ENCODE results near the gene OLFML2A. TPM values are rescaled to one million over a fixed set of nuclear protein-coding genes. Genes with fewer than 3 reads are reported as not detected.

Gene OLFML2A
- total and polyA plus RNA-seq, 8 donors = 0.95 to 8.6 (median 6.1) TPM

DNA sequence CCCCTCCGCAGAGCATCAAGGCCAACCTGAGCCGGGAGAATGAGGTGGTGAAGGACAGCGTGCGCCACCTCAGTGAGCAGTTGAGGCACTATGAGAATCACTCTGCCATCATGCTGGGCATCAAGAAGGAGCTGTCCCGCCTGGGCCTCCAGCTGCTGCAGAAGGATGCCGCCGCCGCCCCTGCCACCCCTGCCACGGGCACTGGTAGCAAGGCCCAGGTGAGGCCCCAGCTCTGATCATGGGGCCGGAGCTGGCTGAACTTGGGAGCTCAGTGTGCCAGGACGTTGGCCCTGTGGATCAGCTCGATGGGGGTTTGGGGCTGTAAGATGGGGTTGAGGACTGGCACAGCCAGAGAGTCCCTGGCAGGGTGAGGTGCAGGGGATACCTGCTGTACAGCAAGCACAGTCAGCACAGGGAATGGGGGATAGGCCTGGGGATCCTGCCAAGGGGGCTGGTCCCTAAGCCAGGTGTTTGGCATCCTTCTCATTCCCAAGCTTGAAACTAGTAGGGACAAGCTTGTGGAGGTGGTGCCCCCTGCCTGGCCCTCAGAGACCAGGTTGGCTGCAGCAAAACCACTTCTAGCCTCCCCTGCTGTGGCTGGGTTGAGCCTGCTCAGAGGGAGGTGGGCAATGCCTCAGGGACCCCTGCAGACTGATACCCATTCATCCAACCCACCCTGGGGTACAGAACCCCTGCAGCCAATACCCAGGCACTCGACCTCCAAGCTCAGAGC is 22.5 kb downstream of the OLFML2A start:
- peak overlapping the region in 3 of 4 donors; percentile 39 to 60 (median 42) for H3K27ac ChIP-seq
- H3K27me3 ChIP-seq = no peaks in the 10 kb centered on the region
- TF ChIP-seq, protein P1, sequence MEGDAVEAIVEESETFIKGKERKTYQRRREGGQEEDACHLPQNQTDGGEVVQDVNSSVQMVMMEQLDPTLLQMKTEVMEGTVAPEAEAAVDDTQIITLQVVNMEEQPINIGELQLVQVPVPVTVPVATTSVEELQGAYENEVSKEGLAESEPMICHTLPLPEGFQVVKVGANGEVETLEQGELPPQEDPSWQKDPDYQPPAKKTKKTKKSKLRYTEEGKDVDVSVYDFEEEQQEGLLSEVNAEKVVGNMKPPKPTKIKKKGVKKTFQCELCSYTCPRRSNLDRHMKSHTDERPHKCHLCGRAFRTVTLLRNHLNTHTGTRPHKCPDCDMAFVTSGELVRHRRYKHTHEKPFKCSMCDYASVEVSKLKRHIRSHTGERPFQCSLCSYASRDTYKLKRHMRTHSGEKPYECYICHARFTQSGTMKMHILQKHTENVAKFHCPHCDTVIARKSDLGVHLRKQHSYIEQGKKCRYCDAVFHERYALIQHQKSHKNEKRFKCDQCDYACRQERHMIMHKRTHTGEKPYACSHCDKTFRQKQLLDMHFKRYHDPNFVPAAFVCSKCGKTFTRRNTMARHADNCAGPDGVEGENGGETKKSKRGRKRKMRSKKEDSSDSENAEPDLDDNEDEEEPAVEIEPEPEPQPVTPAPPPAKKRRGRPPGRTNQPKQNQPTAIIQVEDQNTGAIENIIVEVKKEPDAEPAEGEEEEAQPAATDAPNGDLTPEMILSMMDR (IDR thresholded peaks at IDR 0.05) = peak in 1 of 4 donors; percentile 7
- H3K9me3 ChIP-seq = no peaks in the 10 kb centered on the region
- peak; percentile 75 to 94 (median 91) for DNase-seq
- no peak for FAIRE-seq
- WGBS, 2 donors = 40 to 43% methylated on average over 13 of the region's 13 CpGs
- no peaks in the 10 kb centered on the region for H3K36me3 ChIP-seq
- peak; percentile 90 to 92 (median 92) for ATAC-seq
- no peak overlapping the region for H3K4me3 ChIP-seq
- H3K4me1 ChIP-seq = peaks cover 16 to 25% (median 19%) of the 10 kb centered on the region in 3 donors
- intact Hi-C loops (cut with DNase I) = no loop called here

DNA sequence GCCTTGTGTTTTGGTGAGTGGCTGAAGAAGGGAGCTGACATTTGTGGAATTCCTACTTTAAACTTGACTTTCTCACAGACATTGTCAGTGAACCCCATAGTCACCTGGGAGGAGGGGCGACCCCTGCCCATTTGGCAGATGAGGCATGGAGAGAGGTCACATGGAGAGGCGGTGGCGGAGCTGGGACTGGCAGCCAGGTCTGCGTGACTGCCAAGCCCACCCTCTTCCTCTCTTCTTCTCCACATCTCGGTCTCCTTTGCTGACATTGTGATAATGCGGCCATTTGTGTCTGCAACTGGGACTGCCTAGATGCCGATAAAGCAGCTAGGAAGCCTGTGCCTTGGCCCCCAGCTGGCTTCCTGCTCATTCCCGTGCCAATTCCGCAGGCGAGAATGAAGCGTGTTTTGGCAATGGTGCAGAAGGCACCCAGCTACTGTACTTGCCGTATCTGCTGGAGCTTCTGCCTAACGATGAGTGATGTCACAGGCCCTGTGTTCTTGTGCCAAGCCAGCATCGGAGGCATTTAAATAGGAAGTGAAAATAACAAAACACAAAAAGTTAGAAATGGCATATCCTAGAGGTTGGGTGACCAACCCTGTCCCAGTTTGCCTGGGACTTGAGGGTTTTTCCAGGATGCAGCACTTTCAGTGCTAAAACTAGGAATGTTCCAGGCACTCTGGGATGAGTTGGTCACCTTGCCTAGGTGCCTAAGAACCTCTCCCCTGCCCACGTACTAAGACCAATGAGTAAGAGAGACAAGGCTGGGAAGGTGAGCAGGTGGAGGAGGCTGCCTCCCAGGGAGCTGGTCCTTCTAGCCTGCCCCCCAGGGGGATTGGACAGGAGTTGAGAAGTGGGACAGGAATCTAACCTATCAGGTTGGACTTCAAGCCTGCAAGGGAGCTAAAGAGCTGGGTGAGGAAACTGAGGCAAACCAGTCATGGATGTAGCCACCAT is 23.6 kb downstream of the OLFML2A start:
- 36 to 57% methylated on average over 15 of the region's 15 CpGs for WGBS, 2 donors
- no peak overlapping the region for H3K4me3 ChIP-seq
- H3K27me3 ChIP-seq = no peaks in the 10 kb centered on the region
- H3K36me3 ChIP-seq = no peaks in the 10 kb centered on the region
- TF ChIP-seq, protein P1 (IDR thresholded peaks at IDR 0.05) = no peak
- no peaks in the 10 kb centered on the region for H3K9me3 ChIP-seq
- FAIRE-seq = no peak
- intact Hi-C loops (cut with DNase I) = no loop called here
- H3K4me1 ChIP-seq = peaks cover 16 to 25% (median 19%) of the 10 kb centered on the region in 3 donors
- DNase-seq = peak in 3 of 6 donors; percentile 35 to 56 (median 53)
- ATAC-seq = peak in 2 of 4 donors; percentile 14 to 27
- H3K27ac ChIP-seq = peak overlapping the region in 2 of 4 donors; percentile 30 to 48

- 95 to 98% methylated on average over 6 of the region's 6 CpGs for WGBS, 2 donors
- DNase-seq (no peak), FAIRE-seq (no peak), ATAC-seq (no peak)
- H3K27ac ChIP-seq = no peak overlapping the region
- intact Hi-C loops (cut with DNase I) = no loop called here
- no peaks in the 10 kb centered on the region for H3K9me3 ChIP-seq
- H3K36me3 ChIP-seq = no peaks in the 10 kb centered on the region
- H3K4me1 ChIP-seq = peaks cover 16 to 25% (median 19%) of the 10 kb centered on the region in 3 donors
- H3K27me3 ChIP-seq = no peaks in the 10 kb centered on the region
- TF ChIP-seq, protein P1 (IDR thresholded peaks at IDR 0.05) = no peak
- no peak overlapping the region for H3K4me3 ChIP-seq
Observed at GRCh38 chr9:124801356-124801755, 24.4 kb downstream of the OLFML2A start.

- intact Hi-C loops (cut with DNase I) = no loop called here
- TF ChIP-seq, protein P1 (IDR thresholded peaks at IDR 0.05) = no peak
- no peak overlapping the region for H3K4me3 ChIP-seq
- FAIRE-seq = no peak
- no peak for ATAC-seq
- H3K27ac ChIP-seq = no peak overlapping the region
- 59 to 60% methylated on average over 3 of the region's 3 CpGs for WGBS, 2 donors
- no peaks in the 10 kb centered on the region for H3K36me3 ChIP-seq
- H3K9me3 ChIP-seq = no peaks in the 10 kb centered on the region
- peaks cover 16 to 25% (median 19%) of the 10 kb centered on the region in 3 donors for H3K4me1 ChIP-seq
- no peak for DNase-seq
- no peaks in the 10 kb centered on the region for H3K27me3 ChIP-seq
Observed at GRCh38 chr9:124802426-124802825, 25.5 kb downstream of the OLFML2A start.

Measured in pancreas (tissue), 10 donors.